ENCODE results near the gene FARS2.

The FARS2 gene

GRCh38 chr6:5326022-5326641 is 64.8 kb downstream of the FARS2 start:
- no peak for DNase-seq

- no peak for DNase-seq
These were observed 67.5 kb downstream of the FARS2 start for GRCh38 chr6:5328800-5329199.

GRCh38 chr6:5331845-5332442 is 70.6 kb downstream of the FARS2 start:
- DNase-seq, result no peak

- DNase-seq, result no peak
These were observed 72.3 kb downstream of the FARS2 start for GRCh38 chr6:5333658-5334057.

GRCh38 chr6:5334341-5334740 is 73.0 kb downstream of the FARS2 start:
- DNase-seq, result no peak

GRCh38 chr6:5335020-5335419 is 73.7 kb downstream of the FARS2 start:
- DNase-seq, result no peak

- no peak for DNase-seq
These were observed 76.3 kb downstream of the FARS2 start for GRCh38 chr6:5337573-5337972.

GRCh38 chr6:5338177-5338960 is 77.1 kb downstream of the FARS2 start:
- no peak for DNase-seq

GRCh38 chr6:5339786-5340185 is 78.5 kb downstream of the FARS2 start:
- DNase-seq, result no peak

GRCh38 chr6:5341845-5342244 is 80.5 kb downstream of the FARS2 start:
- DNase-seq, result no peak

GRCh38 chr6:5343998-5344397 is 82.7 kb downstream of the FARS2 start:
- no peak for DNase-seq

GRCh38 chr6:5345324-5345723 is 84.0 kb downstream of the FARS2 start:
- no peak for DNase-seq

- no peak for DNase-seq
These were observed 90.4 kb downstream of the FARS2 start for GRCh38 chr6:5351552-5352210.

GRCh38 chr6:5353971-5354370 is 92.7 kb downstream of the FARS2 start:
- no peak for DNase-seq

GRCh38 chr6:5357486-5357885 is 96.2 kb downstream of the FARS2 start:
- DNase-seq, result no peak

GRCh38 chr6:5359417-5359816 is 98.1 kb downstream of the FARS2 start:
- DNase-seq, result no peak

GRCh38 chr6:5361396-5361795 is 100.1 kb downstream of the FARS2 start:
- DNase-seq, result no peak

GRCh38 chr6:5365436-5366195 is 104.3 kb downstream of the FARS2 start:
- DNase-seq, result no peak

- no peak for DNase-seq
These were observed 105.6 kb downstream of the FARS2 start for GRCh38 chr6:5366941-5367340.

GRCh38 chr6:5367510-5367909 is 106.2 kb downstream of the FARS2 start:
- DNase-seq, result no peak

- no peak for DNase-seq
These were observed 112.1 kb downstream of the FARS2 start for GRCh38 chr6:5373430-5373829.

GRCh38 chr6:5378331-5378730 is 117.0 kb downstream of the FARS2 start:
- DNase-seq, result no peak
